ENCODE data around the gene SYNDIG1. TPM values are rescaled to one million over a fixed set of nuclear protein-coding genes. Genes with fewer than 3 reads are reported as not detected.
"Not testable (repeated sequence)": the region's sequence is repeated elsewhere in the genome, so short reads cannot be mapped to it uniquely, and the experiment has no call there.

The SYNDIG1 gene
- total RNA-seq, 1 donor, result 2.2 TPM

GRCh38 chr20:24507182-24507853 lies 37.9 kb downstream of the SYNDIG1 start:
- Histone ChIP-seq H3K9me3 (ENCODE audit: low read depth, low read length) (no peaks in the 10 kb centered on the region), H3K79me2 (ENCODE audit: insufficient read depth, low read length) (no peaks in the 10 kb centered on the region), H3K4me1 (ENCODE audit: insufficient read depth, low read length) (peaks cover 15% of the 10 kb centered on the region), H3K27ac (ENCODE audit: low read depth, low read length) (no peak overlapping the region), H2AFZ (ENCODE audit: low read length) (no peak overlapping the region), H3K36me3 (ENCODE audit: insufficient read depth, low read length) (no peaks in the 10 kb centered on the region), H4K20me1 (ENCODE audit: insufficient read depth, low read length) (no peaks in the 10 kb centered on the region), H3K4me3 (ENCODE audit: insufficient read depth, low read length) (no peak overlapping the region), H3K4me2 (ENCODE audit: insufficient read depth, low read length) (no peak overlapping the region), H3K27me3 (ENCODE audit: insufficient read depth, low read length) (peaks cover 3% of the 10 kb centered on the region)
- DNase-seq (ENCODE audit: insufficient read length, low spot score, missing footprints), result no peak
- TF ChIP-seq, protein P1, sequence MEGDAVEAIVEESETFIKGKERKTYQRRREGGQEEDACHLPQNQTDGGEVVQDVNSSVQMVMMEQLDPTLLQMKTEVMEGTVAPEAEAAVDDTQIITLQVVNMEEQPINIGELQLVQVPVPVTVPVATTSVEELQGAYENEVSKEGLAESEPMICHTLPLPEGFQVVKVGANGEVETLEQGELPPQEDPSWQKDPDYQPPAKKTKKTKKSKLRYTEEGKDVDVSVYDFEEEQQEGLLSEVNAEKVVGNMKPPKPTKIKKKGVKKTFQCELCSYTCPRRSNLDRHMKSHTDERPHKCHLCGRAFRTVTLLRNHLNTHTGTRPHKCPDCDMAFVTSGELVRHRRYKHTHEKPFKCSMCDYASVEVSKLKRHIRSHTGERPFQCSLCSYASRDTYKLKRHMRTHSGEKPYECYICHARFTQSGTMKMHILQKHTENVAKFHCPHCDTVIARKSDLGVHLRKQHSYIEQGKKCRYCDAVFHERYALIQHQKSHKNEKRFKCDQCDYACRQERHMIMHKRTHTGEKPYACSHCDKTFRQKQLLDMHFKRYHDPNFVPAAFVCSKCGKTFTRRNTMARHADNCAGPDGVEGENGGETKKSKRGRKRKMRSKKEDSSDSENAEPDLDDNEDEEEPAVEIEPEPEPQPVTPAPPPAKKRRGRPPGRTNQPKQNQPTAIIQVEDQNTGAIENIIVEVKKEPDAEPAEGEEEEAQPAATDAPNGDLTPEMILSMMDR (IDR thresholded peaks at IDR 0.05; ENCODE audit: extremely low read depth, low read depth, low read length), result no peak

DNA sequence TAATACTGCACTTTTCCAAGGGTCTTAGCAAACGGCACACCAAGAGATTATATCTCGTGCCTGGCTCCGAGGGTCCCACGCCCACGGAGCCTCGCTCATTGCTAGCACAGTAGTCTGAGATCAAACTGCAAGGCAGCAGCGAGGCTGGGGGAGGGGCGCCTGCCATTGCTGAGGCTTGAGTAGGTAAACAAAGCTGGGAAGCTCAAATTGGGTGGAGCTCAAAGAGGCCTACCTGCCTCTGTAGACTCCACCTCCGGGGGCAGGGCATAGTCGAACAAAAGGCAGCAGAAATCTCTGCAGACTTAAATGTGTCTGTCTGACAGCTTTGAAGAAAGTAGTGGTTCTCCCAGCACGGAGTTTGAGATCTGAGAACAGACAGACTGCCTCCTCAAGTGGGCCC lies 43.0 kb downstream of the SYNDIG1 start:
- H3K9me3 ChIP-seq (ENCODE audit: low read depth, low read length); H3K4me2 ChIP-seq (ENCODE audit: insufficient read depth, low read length); H3K27ac ChIP-seq (ENCODE audit: low read depth, low read length); H3K4me1 ChIP-seq (ENCODE audit: insufficient read depth, low read length); H2AFZ ChIP-seq (ENCODE audit: low read length); DNase-seq (ENCODE audit: insufficient read length, low spot score, missing footprints); H4K20me1 ChIP-seq (ENCODE audit: insufficient read depth, low read length); H3K36me3 ChIP-seq (ENCODE audit: insufficient read depth, low read length); H3K79me2 ChIP-seq (ENCODE audit: insufficient read depth, low read length); H3K4me3 ChIP-seq (ENCODE audit: insufficient read depth, low read length); H3K27me3 ChIP-seq (ENCODE audit: insufficient read depth, low read length): not testable (repeated sequence)

- no peaks in the 10 kb centered on the region for H3K79me2 ChIP-seq (ENCODE audit: insufficient read depth, low read length)
- no peaks in the 10 kb centered on the region for H3K4me1 ChIP-seq (ENCODE audit: insufficient read depth, low read length)
- TF ChIP-seq, protein P1 (IDR thresholded peaks at IDR 0.05; ENCODE audit: extremely low read depth, low read depth, low read length), result no peak
- no peak overlapping the region for H2AFZ ChIP-seq (ENCODE audit: low read length)
- no peaks in the 10 kb centered on the region for H3K9me3 ChIP-seq (ENCODE audit: low read depth, low read length)
- H3K27me3 ChIP-seq (ENCODE audit: insufficient read depth, low read length), result no peaks in the 10 kb centered on the region
- no peak overlapping the region for H3K4me2 ChIP-seq (ENCODE audit: insufficient read depth, low read length)
- H3K27ac ChIP-seq (ENCODE audit: low read depth, low read length), result no peak overlapping the region
- DNase-seq (ENCODE audit: insufficient read length, low spot score, missing footprints), result no peak
- no peak overlapping the region for H3K4me3 ChIP-seq (ENCODE audit: insufficient read depth, low read length)
- no peaks in the 10 kb centered on the region for H4K20me1 ChIP-seq (ENCODE audit: insufficient read depth, low read length)
- no peaks in the 10 kb centered on the region for H3K36me3 ChIP-seq (ENCODE audit: insufficient read depth, low read length)
Observed at GRCh38 chr20:24518515-24518914, 49.1 kb downstream of the SYNDIG1 start.

DNA sequence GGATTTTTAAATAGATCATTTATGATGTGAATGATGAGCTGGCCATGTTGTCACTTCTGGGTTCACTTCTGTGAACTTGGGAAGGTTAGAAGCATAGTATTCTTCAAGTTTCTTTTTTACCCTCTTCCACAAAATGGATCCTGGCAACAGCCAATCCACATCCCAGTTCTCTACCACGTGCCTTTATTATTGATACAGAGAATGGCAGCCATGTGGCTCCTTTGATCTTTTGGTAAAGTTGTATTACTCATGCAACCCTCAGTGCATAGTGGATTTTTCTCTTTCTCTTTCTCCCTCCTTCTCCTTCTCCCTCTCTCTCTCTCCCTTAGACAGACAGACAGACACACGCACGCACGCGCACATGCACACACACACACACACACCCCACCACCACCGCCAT lies 50.0 kb downstream of the SYNDIG1 start:
- no peak overlapping the region for H3K4me3 ChIP-seq (ENCODE audit: insufficient read depth, low read length)
- H3K27ac ChIP-seq (ENCODE audit: low read depth, low read length), result no peak overlapping the region
- H3K4me1 ChIP-seq (ENCODE audit: insufficient read depth, low read length), result no peaks in the 10 kb centered on the region
- no peak overlapping the region for H2AFZ ChIP-seq (ENCODE audit: low read length)
- no peaks in the 10 kb centered on the region for H3K27me3 ChIP-seq (ENCODE audit: insufficient read depth, low read length)
- H3K9me3 ChIP-seq (ENCODE audit: low read depth, low read length), result no peaks in the 10 kb centered on the region
- no peak overlapping the region for H3K4me2 ChIP-seq (ENCODE audit: insufficient read depth, low read length)
- no peaks in the 10 kb centered on the region for H3K36me3 ChIP-seq (ENCODE audit: insufficient read depth, low read length)
- no peak for DNase-seq (ENCODE audit: insufficient read length, low spot score, missing footprints)
- TF ChIP-seq, protein P1 (IDR thresholded peaks at IDR 0.05; ENCODE audit: extremely low read depth, low read depth, low read length), result no peak
- H3K79me2 ChIP-seq (ENCODE audit: insufficient read depth, low read length), result no peaks in the 10 kb centered on the region
- H4K20me1 ChIP-seq (ENCODE audit: insufficient read depth, low read length), result no peaks in the 10 kb centered on the region
